ENCODE measurements around the gene MCF2L.

DNA sequence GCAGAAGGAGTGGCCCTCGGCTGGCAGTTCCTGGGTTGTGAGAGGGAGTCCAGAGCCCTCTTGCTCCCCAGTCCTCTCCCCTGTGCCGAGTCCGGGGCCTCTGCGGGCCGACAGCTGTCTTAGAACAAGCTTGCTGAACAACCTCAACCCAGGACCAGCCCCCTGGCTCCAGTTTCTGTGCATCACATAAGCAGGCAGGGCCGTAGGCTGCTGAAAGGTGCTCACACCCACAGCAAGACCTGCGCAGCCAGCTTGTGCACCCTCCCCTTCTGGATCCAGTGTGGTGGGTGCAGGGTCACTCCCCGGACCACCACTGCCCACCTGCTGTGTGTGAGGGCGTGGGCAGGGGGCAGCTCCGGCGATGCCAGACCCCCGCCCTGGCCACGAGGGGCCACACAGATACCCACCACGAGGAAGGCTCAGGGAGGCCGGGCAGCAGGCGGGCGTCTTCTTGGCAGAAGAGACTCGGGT, 111.4 kb downstream of the MCF2L start:
- TF ChIP-seq, protein P1, sequence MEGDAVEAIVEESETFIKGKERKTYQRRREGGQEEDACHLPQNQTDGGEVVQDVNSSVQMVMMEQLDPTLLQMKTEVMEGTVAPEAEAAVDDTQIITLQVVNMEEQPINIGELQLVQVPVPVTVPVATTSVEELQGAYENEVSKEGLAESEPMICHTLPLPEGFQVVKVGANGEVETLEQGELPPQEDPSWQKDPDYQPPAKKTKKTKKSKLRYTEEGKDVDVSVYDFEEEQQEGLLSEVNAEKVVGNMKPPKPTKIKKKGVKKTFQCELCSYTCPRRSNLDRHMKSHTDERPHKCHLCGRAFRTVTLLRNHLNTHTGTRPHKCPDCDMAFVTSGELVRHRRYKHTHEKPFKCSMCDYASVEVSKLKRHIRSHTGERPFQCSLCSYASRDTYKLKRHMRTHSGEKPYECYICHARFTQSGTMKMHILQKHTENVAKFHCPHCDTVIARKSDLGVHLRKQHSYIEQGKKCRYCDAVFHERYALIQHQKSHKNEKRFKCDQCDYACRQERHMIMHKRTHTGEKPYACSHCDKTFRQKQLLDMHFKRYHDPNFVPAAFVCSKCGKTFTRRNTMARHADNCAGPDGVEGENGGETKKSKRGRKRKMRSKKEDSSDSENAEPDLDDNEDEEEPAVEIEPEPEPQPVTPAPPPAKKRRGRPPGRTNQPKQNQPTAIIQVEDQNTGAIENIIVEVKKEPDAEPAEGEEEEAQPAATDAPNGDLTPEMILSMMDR (IDR thresholded peaks at IDR 0.05; ENCODE audit: low read length): no peak
- no peak for TF ChIP-seq EZH2 (optimal IDR thresholded peaks at IDR 0.05; ENCODE audit: low read depth, low read length)
